Immature natural killer cell (primary cell): ENCODE results near the gene ASB16. TPM values are rescaled to one million over a fixed set of nuclear protein-coding genes. Genes with fewer than 3 reads are reported as not detected.
"Not testable (repeated sequence)": the region's sequence is repeated elsewhere in the genome, so short reads cannot be mapped to it uniquely, and the experiment has no call there.

ENCODE experiments used
- DNase-seq, 3 donors: peaks; one replicate each; pipeline ENCODE4 v3.0.0; 2022; ENCODE audit warnings: mixed read lengths in 1 of 3
- H3K27ac Mint-ChIP-seq, 6 donors: one replicate each; pipeline ENCODE4 v1.8.0; 2020; ENCODE audit warnings: mixed read lengths in 6 of 6, mild to moderate bottlenecking in 5 of 6, inconsistent platforms in 4 of 6, moderate library complexity in 3 of 6
- H3K27me3 Mint-ChIP-seq, 3 donors: one replicate each; pipeline ENCODE4 v1.8.0; 2020 to 2021; ENCODE audit warnings: low read depth in 3 of 3, mild to moderate bottlenecking in 3 of 3, mixed read lengths in 3 of 3, moderate library complexity in 3 of 3, inconsistent platforms in 1 of 3
- H3K36me3 Mint-ChIP-seq, 3 donors: one replicate each; pipeline ENCODE4 v1.8.0; 2020; ENCODE audit warnings: mixed read lengths in 3 of 3, inconsistent platforms in 2 of 3, mild to moderate bottlenecking in 2 of 3
- H3K4me1 Mint-ChIP-seq, 2 donors: one replicate each; pipeline ENCODE4 v1.8.0; 2020; ENCODE audit warnings: inconsistent platforms in 2 of 2, mild to moderate bottlenecking in 2 of 2, mixed read lengths in 2 of 2, moderate library complexity in 1 of 2
- H3K4me3 Mint-ChIP-seq, 5 donors: one replicate each; pipeline ENCODE4 v1.8.0; 2020; ENCODE audit warnings: mild to moderate bottlenecking in 5 of 5, mixed read lengths in 5 of 5, inconsistent platforms in 3 of 5, moderate library complexity in 3 of 5
- H3K9me3 Mint-ChIP-seq, 6 donors: one replicate each; pipeline ENCODE4 v1.8.0; 2020; ENCODE audit warnings: mild to moderate bottlenecking in 6 of 6, mixed read lengths in 6 of 6, inconsistent platforms in 4 of 6, moderate library complexity in 3 of 6
- polyA plus RNA-seq, 3 donors: library from polyadenylated mRNA; unstranded; fragments of 300-500 nt; fragmentation: Illumina TruSeq; gene quantifications; one replicate each; pipeline ENCODE4 v1.2.3, GENCODE V29; 2021

Gene ASB16
- polyA plus RNA-seq, result under 1 TPM in 1 of 3 donors, not detected in 2; 0.27 TPM

- peaks cover 0 to 2% (median 0%) of the 10 kb centered on the region in 3 donors for H3K36me3 Mint-ChIP-seq
- H3K4me1 Mint-ChIP-seq, result peaks cover 3 to 10% of the 10 kb centered on the region in 2 donors
- H3K27ac Mint-ChIP-seq, result peak within 1 kb of the TSS in 2 of 6 donors; percentile 35 to 51
- H3K27me3 Mint-ChIP-seq, result peaks cover 2 to 4% (median 2%) of the 10 kb centered on the region in 3 donors
- no peak within 1 kb of the TSS for H3K4me3 Mint-ChIP-seq
- no peaks in the 10 kb centered on the region for H3K9me3 Mint-ChIP-seq
- no peak for DNase-seq
These were observed at the start of gene ASB16 for GRCh38 chr17:44170499-44171201. Gene ASB16, plus strand, starts transcription at chr17:44170704. Its CDS starts 86 bp downstream, at chr17:44170790.

- Mint-ChIP-seq H3K9me3 (no peaks in the 10 kb centered on the region), H3K36me3 (peaks cover 0 to 4% (median 0%) of the 10 kb centered on the region in 3 donors), H3K27me3 (peaks cover 5 to 17% (median 9%) of the 10 kb centered on the region in 3 donors), H3K27ac (peak overlapping the region in 4 of 6 donors; percentile 29 to 95 (median 71)), H3K4me3 (peak overlapping the region; percentile 30 to 90 (median 69)), H3K4me1 (peaks cover 27 to 37% of the 10 kb centered on the region in 2 donors)
- DNase-seq, result no peak
These were observed 49.5 kb upstream of the ASB16 start for GRCh38 chr17:44120851-44121605.

- H3K27ac Mint-ChIP-seq, result peak overlapping the region; percentile 57 to 96 (median 90)
- peak overlapping the region; percentile 84 to 92 (median 89) for H3K4me3 Mint-ChIP-seq
- H3K9me3 Mint-ChIP-seq, result no peaks in the 10 kb centered on the region
- no peak for DNase-seq
- no peaks in the 10 kb centered on the region for H3K36me3 Mint-ChIP-seq
- peaks cover 5 to 17% (median 9%) of the 10 kb centered on the region in 3 donors for H3K27me3 Mint-ChIP-seq
- peaks cover 27 to 37% of the 10 kb centered on the region in 2 donors for H3K4me1 Mint-ChIP-seq
These were observed 48.3 kb upstream of the ASB16 start for GRCh38 chr17:44121997-44122815.

- peak in 1 of 3 donors; percentile 21 for DNase-seq
- H3K4me1 Mint-ChIP-seq, result peaks cover 27 to 37% of the 10 kb centered on the region in 2 donors
- peak overlapping the region; percentile 57 to 96 (median 90) for H3K27ac Mint-ChIP-seq
- no peaks in the 10 kb centered on the region for H3K36me3 Mint-ChIP-seq
- peak overlapping the region; percentile 84 to 92 (median 89) for H3K4me3 Mint-ChIP-seq
- H3K27me3 Mint-ChIP-seq, result peaks cover 5 to 17% (median 9%) of the 10 kb centered on the region in 3 donors
- H3K9me3 Mint-ChIP-seq, result no peaks in the 10 kb centered on the region
These were observed 47.6 kb upstream of the ASB16 start for GRCh38 chr17:44122816-44123355.

- Mint-ChIP-seq H3K4me3 (peak within 1 kb of the TSS; percentile 84 to 96 (median 92)), H3K27me3 (peaks cover 5 to 17% (median 9%) of the 10 kb centered on the region in 3 donors), H3K36me3 (no peaks in the 10 kb centered on the region), H3K9me3 (no peaks in the 10 kb centered on the region), H3K4me1 (peaks cover 27 to 32% of the 10 kb centered on the region in 2 donors), H3K27ac (peak within 1 kb of the TSS; percentile 87 to 96 (median 92))
- peak; percentile 90 to 92 (median 92) for DNase-seq
These were observed 47.0 kb upstream of the ASB16 start, which contains the start of gene HDAC5 for GRCh38 chr17:44123356-44124117. Gene HDAC5, minus strand, starts transcription at chr17:44123641. Its CDS starts 6,126 bp downstream, at chr17:44117515.

GRCh38 chr17:44124118-44124438 lies 46.4 kb upstream of the ASB16 start:
- Mint-ChIP-seq H3K36me3 (no peaks in the 10 kb centered on the region), H3K4me1 (peaks cover 27 to 28% of the 10 kb centered on the region in 2 donors), H3K27me3 (peaks cover 5 to 17% (median 9%) of the 10 kb centered on the region in 3 donors), H3K27ac (peak overlapping the region; percentile 80 to 94 (median 90)), H3K9me3 (no peaks in the 10 kb centered on the region), H3K4me3 (peak overlapping the region; percentile 84 to 96 (median 92))
- DNase-seq, result no peak

- H3K27ac Mint-ChIP-seq, result no peak overlapping the region
- peaks cover 7 to 11% of the 10 kb centered on the region in 2 donors for H3K4me1 Mint-ChIP-seq
- DNase-seq, result no peak
- H3K9me3 Mint-ChIP-seq, result no peaks in the 10 kb centered on the region
- H3K4me3 Mint-ChIP-seq, result no peak overlapping the region
- peaks cover 5 to 6% (median 5%) of the 10 kb centered on the region in 3 donors for H3K27me3 Mint-ChIP-seq
- no peaks in the 10 kb centered on the region for H3K36me3 Mint-ChIP-seq
These were observed 42.1 kb upstream of the ASB16 start for GRCh38 chr17:44128383-44128782.

- Mint-ChIP-seq H3K9me3 (no peaks in the 10 kb centered on the region), H3K4me3 (no peak overlapping the region), H3K27ac (no peak overlapping the region), H3K36me3 (no peaks in the 10 kb centered on the region), H3K4me1 (peaks cover 0 to 2% of the 10 kb centered on the region in 2 donors), H3K27me3 (peaks cover 0 to 2% (median 0%) of the 10 kb centered on the region in 3 donors)
- no peak for DNase-seq
These were observed 39.7 kb upstream of the ASB16 start for GRCh38 chr17:44130693-44131349.

GRCh38 chr17:44131372-44131771 lies 39.1 kb upstream of the ASB16 start:
- H3K27ac Mint-ChIP-seq, DNase-seq, H3K36me3 Mint-ChIP-seq, H3K9me3 Mint-ChIP-seq, H3K4me3 Mint-ChIP-seq, H3K4me1 Mint-ChIP-seq, H3K27me3 Mint-ChIP-seq: not testable (repeated sequence)

GRCh38 chr17:44132275-44132821 lies 38.2 kb upstream of the ASB16 start:
- H3K36me3 Mint-ChIP-seq, result no peaks in the 10 kb centered on the region
- H3K27me3 Mint-ChIP-seq, result peaks cover 0 to 2% (median 2%) of the 10 kb centered on the region in 3 donors
- no peak overlapping the region for H3K4me3 Mint-ChIP-seq
- H3K27ac Mint-ChIP-seq, result no peak overlapping the region
- H3K9me3 Mint-ChIP-seq, result no peaks in the 10 kb centered on the region
- DNase-seq, result no peak
- H3K4me1 Mint-ChIP-seq, result peaks cover 0 to 2% of the 10 kb centered on the region in 2 donors

- H3K27me3 Mint-ChIP-seq, result peaks cover 0 to 4% (median 3%) of the 10 kb centered on the region in 3 donors
- no peak overlapping the region for H3K27ac Mint-ChIP-seq
These were observed 36.5 kb upstream of the ASB16 start for GRCh38 chr17:44133918-44134476.

More at GRCh38 chr17:44133918-44134476, 36.5 kb upstream of the ASB16 start:
- DNase-seq, result no peak
- Mint-ChIP-seq H3K4me3 (no peak overlapping the region), H3K36me3 (no peaks in the 10 kb centered on the region), H3K9me3 (no peaks in the 10 kb centered on the region), H3K4me1 (peaks cover 0 to 2% of the 10 kb centered on the region in 2 donors)
